ENCODE results near the gene CHID1. TPM values are rescaled to one million over a fixed set of nuclear protein-coding genes. Genes with fewer than 3 reads are reported as not detected.

CHID1 gene
- total and polyA plus RNA-seq, 2 donors (not counting 1 experiment from before 2014, with no cell fraction given) = 54.3 to 68.4 TPM

DNA sequence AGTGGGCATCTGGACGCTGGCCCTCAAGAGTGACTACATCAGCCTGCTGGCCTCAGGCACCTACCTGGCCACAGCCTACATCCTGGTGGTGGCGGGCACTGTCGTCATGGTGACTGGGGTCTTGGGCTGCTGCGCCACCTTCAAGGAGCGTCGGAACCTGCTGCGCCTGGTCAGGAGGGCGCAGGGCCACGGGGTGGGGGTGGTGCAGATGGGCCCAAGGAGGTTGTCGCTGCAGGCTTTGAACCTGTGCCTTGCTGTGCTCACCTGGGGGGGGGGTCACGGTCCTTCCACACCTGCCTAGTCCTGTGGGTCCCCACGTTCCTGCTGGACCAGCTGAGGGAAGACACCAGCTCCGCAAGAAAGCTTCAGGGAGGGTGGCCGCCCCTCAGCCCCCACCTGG, 74.3 kb downstream of the CHID1 start:
- H3K9me3 ChIP-seq (ENCODE audit: control insufficient read depth, insufficient read depth, low read depth, low read length) = no peaks in the 10 kb centered on the region
- TF ChIP-seq, protein P1, sequence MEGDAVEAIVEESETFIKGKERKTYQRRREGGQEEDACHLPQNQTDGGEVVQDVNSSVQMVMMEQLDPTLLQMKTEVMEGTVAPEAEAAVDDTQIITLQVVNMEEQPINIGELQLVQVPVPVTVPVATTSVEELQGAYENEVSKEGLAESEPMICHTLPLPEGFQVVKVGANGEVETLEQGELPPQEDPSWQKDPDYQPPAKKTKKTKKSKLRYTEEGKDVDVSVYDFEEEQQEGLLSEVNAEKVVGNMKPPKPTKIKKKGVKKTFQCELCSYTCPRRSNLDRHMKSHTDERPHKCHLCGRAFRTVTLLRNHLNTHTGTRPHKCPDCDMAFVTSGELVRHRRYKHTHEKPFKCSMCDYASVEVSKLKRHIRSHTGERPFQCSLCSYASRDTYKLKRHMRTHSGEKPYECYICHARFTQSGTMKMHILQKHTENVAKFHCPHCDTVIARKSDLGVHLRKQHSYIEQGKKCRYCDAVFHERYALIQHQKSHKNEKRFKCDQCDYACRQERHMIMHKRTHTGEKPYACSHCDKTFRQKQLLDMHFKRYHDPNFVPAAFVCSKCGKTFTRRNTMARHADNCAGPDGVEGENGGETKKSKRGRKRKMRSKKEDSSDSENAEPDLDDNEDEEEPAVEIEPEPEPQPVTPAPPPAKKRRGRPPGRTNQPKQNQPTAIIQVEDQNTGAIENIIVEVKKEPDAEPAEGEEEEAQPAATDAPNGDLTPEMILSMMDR (conservative IDR thresholded peaks at IDR 0.05 in 1 of 2, IDR thresholded peaks at IDR 0.05 in 1 of 2; ENCODE audit: low read depth in 1 of 2, low read length in 2 of 2) = no peak
- TF ChIP-seq EZH2 (IDR thresholded peaks at IDR 0.05; ENCODE audit: low read length, missing control alignments) = no peak
- H3K9ac ChIP-seq (ENCODE audit: insufficient read depth, low read length) = no peak overlapping the region
- no peak for DNase-seq (ENCODE audit: low read depth in 2 of 2)
- H3K27ac ChIP-seq (ENCODE audit: insufficient read depth, low read length) = no peak overlapping the region
- H3K27me3 ChIP-seq (ENCODE audit: control insufficient read depth, insufficient read depth, low read length) = no peaks in the 10 kb centered on the region
- H3K4me3 ChIP-seq (replicated peaks in 1 of 4; ENCODE audit: control extremely low read depth in 1 of 4, insufficient read depth in 1 of 4, low read depth in 3 of 4, low read length in 4 of 4) = no peak overlapping the region
- H3K4me1 ChIP-seq (ENCODE audit: control insufficient read depth, extremely low read depth, insufficient read depth, low read length) = peaks cover 38% of the 10 kb centered on the region
- peaks cover 45% of the 10 kb centered on the region for H3K36me3 ChIP-seq (ENCODE audit: control insufficient read depth, insufficient read depth, low read length)
- H4K20me1 ChIP-seq (ENCODE audit: control insufficient read depth, extremely low read depth, insufficient read depth, low read length) = peaks cover 3% of the 10 kb centered on the region
- H3K79me2 ChIP-seq (ENCODE audit: control insufficient read depth, insufficient read depth, low read length) = peaks cover 68% of the 10 kb centered on the region
- H2AFZ ChIP-seq (ENCODE audit: low read length) = no peak overlapping the region
- no peak overlapping the region for H3K4me2 ChIP-seq (ENCODE audit: extremely low read depth, insufficient read depth, low read length)

DNA sequence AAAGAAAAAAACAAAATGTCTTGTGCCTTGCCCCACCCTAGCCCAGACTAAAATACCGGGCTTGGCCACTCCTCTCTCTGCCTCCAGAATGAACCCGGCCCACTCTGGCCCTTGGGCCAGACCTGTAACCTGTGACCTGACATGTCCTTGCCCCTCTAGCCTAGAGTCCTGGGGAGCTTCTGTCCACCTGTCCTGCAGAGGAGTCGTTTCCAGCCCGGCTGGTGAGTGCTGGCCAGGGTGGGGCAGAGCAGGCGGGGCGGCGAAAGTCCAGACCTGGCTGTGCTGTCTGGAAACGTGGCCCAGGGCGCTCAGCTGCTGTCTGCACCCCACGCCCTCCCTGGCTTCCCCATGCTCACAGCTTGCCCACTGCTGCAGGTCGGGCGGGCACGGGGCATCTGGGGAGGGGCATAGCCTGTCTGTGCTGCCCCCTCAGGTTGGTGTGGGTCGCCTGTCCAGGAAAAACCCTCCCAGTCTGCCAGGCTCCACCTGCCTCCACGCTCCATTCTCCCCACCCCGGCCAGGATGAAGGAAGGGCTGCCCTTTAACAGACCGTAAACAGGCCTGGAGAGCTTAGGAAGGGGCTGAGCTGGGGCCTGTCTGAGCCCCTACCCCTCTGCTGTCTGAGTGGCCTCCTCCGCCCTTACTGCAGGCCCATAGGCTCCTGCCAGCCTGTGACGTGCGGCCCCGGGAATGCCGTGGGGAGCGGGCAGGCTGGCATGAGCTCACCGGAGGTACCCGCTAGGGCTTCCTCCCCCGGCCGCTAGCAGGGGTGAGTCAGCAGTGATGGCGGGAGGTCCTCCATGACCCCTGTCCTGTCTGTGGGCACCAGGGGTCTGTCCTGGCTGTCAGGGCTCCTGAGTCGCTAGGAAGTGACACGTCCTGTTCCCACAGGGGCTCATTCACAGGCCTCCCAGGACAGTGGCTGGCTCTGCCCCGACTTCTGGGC, 76.0 kb downstream of the CHID1 start:
- peaks cover 33% of the 10 kb centered on the region for H3K36me3 ChIP-seq (ENCODE audit: control insufficient read depth, insufficient read depth, low read length)
- H3K9me3 ChIP-seq (ENCODE audit: control insufficient read depth, insufficient read depth, low read depth, low read length) = no peaks in the 10 kb centered on the region
- H3K4me2 ChIP-seq (ENCODE audit: extremely low read depth, insufficient read depth, low read length) = peak overlapping the region; percentile 87
- no peaks in the 10 kb centered on the region for H4K20me1 ChIP-seq (ENCODE audit: control insufficient read depth, extremely low read depth, insufficient read depth, low read length)
- H3K27me3 ChIP-seq (ENCODE audit: control insufficient read depth, insufficient read depth, low read length) = no peaks in the 10 kb centered on the region
- peak overlapping the region in 3 of 4 experiments; percentile 37 to 83 (median 80) for H3K4me3 ChIP-seq (replicated peaks in 1 of 4; ENCODE audit: control extremely low read depth in 1 of 4, insufficient read depth in 1 of 4, low read depth in 3 of 4, low read length in 4 of 4)
- DNase-seq (ENCODE audit: low read depth in 2 of 2) = peak; percentile 64 to 83
- H3K27ac ChIP-seq (ENCODE audit: insufficient read depth, low read length) = peak overlapping the region; percentile 88
- H2AFZ ChIP-seq (ENCODE audit: low read length) = no peak overlapping the region
- TF ChIP-seq, protein P1 (conservative IDR thresholded peaks at IDR 0.05 in 1 of 2, IDR thresholded peaks at IDR 0.05 in 1 of 2; ENCODE audit: low read depth in 1 of 2, low read length in 2 of 2) = no peak
- no peak for TF ChIP-seq EZH2 (IDR thresholded peaks at IDR 0.05; ENCODE audit: low read length, missing control alignments)
- H3K9ac ChIP-seq (ENCODE audit: insufficient read depth, low read length) = peak overlapping the region; percentile 53
- H3K79me2 ChIP-seq (ENCODE audit: control insufficient read depth, insufficient read depth, low read length) = peaks cover 51% of the 10 kb centered on the region
- peaks cover 33% of the 10 kb centered on the region for H3K4me1 ChIP-seq (ENCODE audit: control insufficient read depth, extremely low read depth, insufficient read depth, low read length)

DNA sequence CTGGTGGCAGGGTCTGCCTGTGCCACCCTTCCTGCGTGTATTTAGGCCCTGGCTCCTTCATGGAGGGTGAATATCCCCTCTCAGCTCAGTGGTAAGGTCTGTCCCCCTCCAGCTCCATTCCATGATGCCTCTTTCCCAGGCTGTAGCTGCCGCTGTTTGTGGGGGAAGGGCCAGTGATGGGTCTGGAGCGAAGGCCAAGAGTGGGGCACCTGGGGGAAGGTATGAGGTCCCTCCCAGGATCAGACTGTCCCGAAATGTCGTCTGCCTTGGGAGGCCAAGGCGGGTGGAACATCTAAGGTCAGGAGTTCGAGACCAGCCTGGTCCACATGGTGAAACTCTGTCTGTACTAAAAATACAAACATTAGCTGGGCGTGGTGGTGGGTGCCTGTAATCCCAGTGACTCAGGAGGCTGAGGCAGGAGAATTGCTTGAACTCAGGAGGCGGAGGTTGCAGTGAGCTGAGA, 76.7 kb downstream of the CHID1 start:
- Histone ChIP-seq H3K4me2 (ENCODE audit: extremely low read depth, insufficient read depth, low read length) (peak overlapping the region; percentile 93), H3K4me3 (replicated peaks in 1 of 4; ENCODE audit: control extremely low read depth in 1 of 4, insufficient read depth in 1 of 4, low read depth in 3 of 4, low read length in 4 of 4) (peak overlapping the region; percentile 75 to 83 (median 78)), H3K27ac (ENCODE audit: insufficient read depth, low read length) (peak overlapping the region; percentile 88), H2AFZ (ENCODE audit: low read length) (no peak overlapping the region), H3K27me3 (ENCODE audit: control insufficient read depth, insufficient read depth, low read length) (no peaks in the 10 kb centered on the region), H3K79me2 (ENCODE audit: control insufficient read depth, insufficient read depth, low read length) (peaks cover 45% of the 10 kb centered on the region), H4K20me1 (ENCODE audit: control insufficient read depth, extremely low read depth, insufficient read depth, low read length) (no peaks in the 10 kb centered on the region), H3K9me3 (ENCODE audit: control insufficient read depth, insufficient read depth, low read depth, low read length) (no peaks in the 10 kb centered on the region), H3K4me1 (ENCODE audit: control insufficient read depth, extremely low read depth, insufficient read depth, low read length) (peaks cover 39% of the 10 kb centered on the region), H3K36me3 (ENCODE audit: control insufficient read depth, insufficient read depth, low read length) (peaks cover 26% of the 10 kb centered on the region), H3K9ac (ENCODE audit: insufficient read depth, low read length) (peak overlapping the region; percentile 74)
- no peak for TF ChIP-seq EZH2 (IDR thresholded peaks at IDR 0.05; ENCODE audit: low read length, missing control alignments)
- TF ChIP-seq, protein P1 (conservative IDR thresholded peaks at IDR 0.05 in 1 of 2, IDR thresholded peaks at IDR 0.05 in 1 of 2; ENCODE audit: low read depth in 1 of 2, low read length in 2 of 2) = no peak
- DNase-seq (ENCODE audit: low read depth in 2 of 2) = peak in 1 of 2 donors; percentile 40
